Muscle of back (tissue), 11 donors: Measurements from ENCODE around the gene VEZT. TPM values are rescaled to one million over a fixed set of nuclear protein-coding genes. Genes with fewer than 3 reads are reported as not detected.
A peak's percentile ranks its signal among the peaks of the same experiment; 100 is the strongest.
"Not testable (repeated sequence)": the region's sequence is repeated elsewhere in the genome, so short reads cannot be mapped to it uniquely, and the experiment has no call there.

Experiments used
- DNase-seq, 3 donors: peaks; one replicate each; pipeline versions ENCODE4 v3.0.0 to v3.0.0-alpha.2; 2013
- polyA plus RNA-seq, 10 donors: library from polyadenylated mRNA; unstranded; fragments of 120-200 nt; gene quantifications; one replicate each; pipeline ENCODE4 v1.2.1, GENCODE V29; 2013; ENCODE audit not compliant: insufficient read length in 10 of 10

The VEZT gene
- polyA plus RNA-seq, 10 donors, result 58.8 to 99.7 (median 75.0) TPM

- no peak for DNase-seq
Measured at GRCh38 chr12:95248604-95249360, 31.2 kb downstream of the VEZT start.

- DNase-seq, result no peak
Measured at GRCh38 chr12:95253386-95253785, 35.8 kb downstream of the VEZT start.

GRCh38 chr12:95257541-95257940 lies 39.9 kb downstream of the VEZT start:
- DNase-seq, result no peak

- peak in 1 of 3 donors; percentile 12 for DNase-seq
Measured at GRCh38 chr12:95258151-95258550, 40.5 kb downstream of the VEZT start.

GRCh38 chr12:95258803-95259202 lies 41.2 kb downstream of the VEZT start:
- DNase-seq, result no peak

GRCh38 chr12:95259368-95259767 lies 41.8 kb downstream of the VEZT start:
- no peak for DNase-seq

GRCh38 chr12:95261109-95261508 lies 43.5 kb downstream of the VEZT start:
- no peak for DNase-seq

GRCh38 chr12:95262808-95263207 lies 45.2 kb downstream of the VEZT start:
- DNase-seq, result peak in 2 of 3 donors; percentile 9 to 27

- DNase-seq, result no peak
Measured at GRCh38 chr12:95265765-95266164, 48.2 kb downstream of the VEZT start.

GRCh38 chr12:95266254-95266653 lies 48.6 kb downstream of the VEZT start:
- DNase-seq, result no peak

- no peak for DNase-seq
Measured at GRCh38 chr12:95269892-95270291, 52.3 kb downstream of the VEZT start.

- DNase-seq, result no peak
Measured at GRCh38 chr12:95271465-95271864, 53.9 kb downstream of the VEZT start.

GRCh38 chr12:95277139-95277538 lies 59.5 kb downstream of the VEZT start:
- DNase-seq, result peak in 1 of 3 donors; percentile 58

- no peak for DNase-seq
Measured at GRCh38 chr12:95279856-95280255, 62.2 kb downstream of the VEZT start.

- DNase-seq, result no peak
Measured at GRCh38 chr12:95282266-95282665, 64.7 kb downstream of the VEZT start.

GRCh38 chr12:95283371-95283770 lies 65.8 kb downstream of the VEZT start:
- DNase-seq, result no peak

GRCh38 chr12:95286713-95287112 lies 69.1 kb downstream of the VEZT start:
- DNase-seq, result no peak

- no peak for DNase-seq
Measured at GRCh38 chr12:95291501-95291900, 73.9 kb downstream of the VEZT start.

- no peak for DNase-seq
Measured at GRCh38 chr12:95298916-95299315, 81.3 kb downstream of the VEZT start.

GRCh38 chr12:95300286-95300685 lies 82.7 kb downstream of the VEZT start:
- DNase-seq, result no peak

- DNase-seq, result no peak
Measured at GRCh38 chr12:95303476-95303875, 85.9 kb downstream of the VEZT start.

- no peak for DNase-seq
Measured at GRCh38 chr12:95304673-95305198, 87.1 kb downstream of the VEZT start.

GRCh38 chr12:95312656-95313055 lies 95.0 kb downstream of the VEZT start:
- no peak for DNase-seq

- not testable (repeated sequence) for DNase-seq
Measured at GRCh38 chr12:95314756-95315155, 97.1 kb downstream of the VEZT start.
